ENCODE data around the gene PPP1R1B. TPM values are rescaled to one million over a fixed set of nuclear protein-coding genes. Genes with fewer than 3 reads are reported as not detected.

PPP1R1B gene
- total RNA-seq, 2 experiments from 2014 or later = not detected

DNA sequence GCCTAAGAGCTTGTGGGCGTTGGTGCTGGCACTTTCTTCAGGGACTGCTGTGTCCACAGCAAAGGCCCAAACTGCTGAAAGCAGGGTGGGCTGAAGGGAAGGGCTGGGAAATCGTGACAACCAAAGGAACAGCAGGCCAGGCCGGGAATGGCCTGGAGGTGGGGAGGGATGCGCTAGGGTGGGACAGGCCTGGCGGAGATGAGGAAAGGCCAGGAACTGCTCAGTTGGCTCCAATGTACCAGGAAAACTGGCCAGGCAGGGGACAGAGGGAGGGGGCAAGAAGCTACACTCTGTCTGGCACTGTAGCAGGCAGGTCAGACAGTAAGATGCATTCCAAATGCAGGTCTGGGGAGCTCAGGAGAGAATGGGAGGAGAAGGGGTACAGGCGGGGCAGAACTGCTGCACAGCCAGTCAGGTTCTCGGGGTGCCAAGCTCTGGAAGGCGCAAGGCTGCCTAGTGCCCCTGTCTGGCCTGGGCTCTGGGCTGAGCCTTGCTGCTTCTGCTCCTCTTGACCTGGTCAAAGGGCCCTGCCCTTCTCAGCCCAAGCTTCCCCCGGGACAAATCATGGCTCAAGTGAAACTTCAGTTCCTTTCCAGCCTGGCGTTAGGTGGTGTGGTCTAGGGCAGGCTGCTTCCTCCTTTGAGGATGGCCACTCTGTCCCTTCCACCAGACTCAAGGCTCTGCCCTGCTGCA, 48.8 kb downstream of the PPP1R1B start:
- H3K27me3 Mint-ChIP-seq = peaks cover under 1% of the 10 kb centered on the region
- DNase-seq (no peak), ATAC-seq (no peak)
- peak overlapping the region; percentile 57 for H3K27ac Mint-ChIP-seq
- intact Hi-C loops (cut with micrococcal nuclease) = no loop called here
- H3K9me3 Mint-ChIP-seq = no peaks in the 10 kb centered on the region
- H3K4me1 Mint-ChIP-seq (ENCODE audit: low read depth) = peaks cover 59% of the 10 kb centered on the region
- no peak overlapping the region for H3K4me3 Mint-ChIP-seq
- ChIA-PET CTCF (interaction anchor here (0.7 to 12.7 kb wide), 4 partner anchors 9 to 52 kb away, joined by 3 to 146 read pairs (median 25); partner anchors contain the start of gene TCAP), POLR2A (interaction anchor here (0.7 to 2.5 kb wide), 7 partner anchors 8 to 38 kb away, joined by 3 to 15 read pairs (median 5); partner anchors contain the start of genes PGAP3 and TCAP)
- no peaks in the 10 kb centered on the region for H3K36me3 Mint-ChIP-seq (ENCODE audit: low read depth)
- TF ChIP-seq, protein P1, sequence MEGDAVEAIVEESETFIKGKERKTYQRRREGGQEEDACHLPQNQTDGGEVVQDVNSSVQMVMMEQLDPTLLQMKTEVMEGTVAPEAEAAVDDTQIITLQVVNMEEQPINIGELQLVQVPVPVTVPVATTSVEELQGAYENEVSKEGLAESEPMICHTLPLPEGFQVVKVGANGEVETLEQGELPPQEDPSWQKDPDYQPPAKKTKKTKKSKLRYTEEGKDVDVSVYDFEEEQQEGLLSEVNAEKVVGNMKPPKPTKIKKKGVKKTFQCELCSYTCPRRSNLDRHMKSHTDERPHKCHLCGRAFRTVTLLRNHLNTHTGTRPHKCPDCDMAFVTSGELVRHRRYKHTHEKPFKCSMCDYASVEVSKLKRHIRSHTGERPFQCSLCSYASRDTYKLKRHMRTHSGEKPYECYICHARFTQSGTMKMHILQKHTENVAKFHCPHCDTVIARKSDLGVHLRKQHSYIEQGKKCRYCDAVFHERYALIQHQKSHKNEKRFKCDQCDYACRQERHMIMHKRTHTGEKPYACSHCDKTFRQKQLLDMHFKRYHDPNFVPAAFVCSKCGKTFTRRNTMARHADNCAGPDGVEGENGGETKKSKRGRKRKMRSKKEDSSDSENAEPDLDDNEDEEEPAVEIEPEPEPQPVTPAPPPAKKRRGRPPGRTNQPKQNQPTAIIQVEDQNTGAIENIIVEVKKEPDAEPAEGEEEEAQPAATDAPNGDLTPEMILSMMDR (IDR thresholded peaks at IDR 0.05) = no peak

DNA sequence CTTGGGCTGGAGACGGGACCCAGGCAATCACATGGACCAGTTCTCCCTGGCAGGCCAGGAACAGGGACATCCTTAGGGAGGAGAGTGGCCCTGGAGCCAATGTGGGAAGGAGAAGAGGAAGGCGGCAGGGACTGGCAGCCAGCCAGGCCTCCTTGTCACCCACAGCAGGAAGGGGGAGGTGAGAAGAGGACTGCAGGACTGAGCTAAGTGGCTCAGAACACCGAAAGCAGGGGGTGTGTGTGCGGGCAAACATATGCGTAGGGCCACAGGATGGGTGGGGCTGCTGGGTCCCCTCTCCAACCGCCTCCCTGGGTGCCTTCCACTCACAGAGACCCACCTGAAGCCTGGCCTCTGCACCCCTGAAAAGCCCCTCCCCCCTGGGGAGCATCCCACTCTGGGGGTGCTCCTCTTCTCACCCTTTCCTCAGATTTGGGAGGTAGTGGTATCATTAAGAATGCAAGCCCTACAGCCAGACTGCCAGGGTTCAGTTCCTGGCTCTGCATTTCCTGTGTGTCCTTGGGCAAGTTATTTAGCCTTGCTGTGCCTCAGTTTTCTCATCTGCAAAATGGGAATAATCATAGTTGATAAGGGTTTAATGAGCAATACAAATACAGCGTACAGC, 49.6 kb downstream of the PPP1R1B start:
- H3K4me3 Mint-ChIP-seq = no peak overlapping the region
- POLR2A ChIA-PET = interaction anchor here (1.3 to 2.5 kb wide), 4 partner anchors 11 to 38 kb away, joined by 4 to 15 read pairs (median 5); partner anchors contain the start of genes PGAP3 and TCAP

DNA sequence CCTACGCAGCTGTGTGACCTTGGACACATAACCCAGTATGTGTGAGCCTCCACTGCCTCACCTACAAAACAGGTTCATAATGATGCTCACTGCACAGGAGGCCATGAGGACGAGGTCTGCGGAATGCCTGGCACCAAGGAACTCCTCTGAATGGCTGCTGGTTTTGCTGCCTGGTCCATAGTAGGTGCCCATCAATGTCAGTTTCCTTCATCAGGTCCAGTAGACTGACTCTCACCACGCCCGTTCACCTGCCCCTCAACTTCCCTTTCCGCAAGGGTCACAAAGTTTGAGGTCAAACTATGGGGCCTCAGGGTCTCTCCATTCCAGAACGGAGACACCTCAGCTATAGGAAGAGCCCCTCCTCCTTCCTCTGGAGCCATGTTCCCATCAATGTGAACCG, 50.3 kb downstream of the PPP1R1B start:
- CTCF ChIA-PET = interaction anchor here (2.4 to 7.3 kb wide), 3 partner anchors 8 to 54 kb away, joined by 7 to 43 read pairs (median 29); partner anchors contain the start of genes PGAP3 and PNMT
- DNase-seq (no peak), ATAC-seq (no peak)
- intact Hi-C loops (cut with micrococcal nuclease) = no loop called here
- POLR2A ChIA-PET = interaction anchor here (1.0 to 2.5 kb wide), 4 partner anchors 11 to 40 kb away, joined by 3 to 15 read pairs (median 4); partner anchors contain the start of genes PGAP3, STARD3 and TCAP
- TF ChIP-seq, protein P1 (IDR thresholded peaks at IDR 0.05) = no peak
- no peaks in the 10 kb centered on the region for H3K27me3 Mint-ChIP-seq
- peaks cover 64% of the 10 kb centered on the region for H3K4me1 Mint-ChIP-seq (ENCODE audit: low read depth)
- H3K27ac Mint-ChIP-seq = peak overlapping the region; percentile 59
- no peak overlapping the region for H3K4me3 Mint-ChIP-seq
- no peaks in the 10 kb centered on the region for H3K36me3 Mint-ChIP-seq (ENCODE audit: low read depth)
- no peaks in the 10 kb centered on the region for H3K9me3 Mint-ChIP-seq

More for the DNA sequence above, 49.6 kb downstream of the PPP1R1B start:
- intact Hi-C loops (cut with micrococcal nuclease) = no loop called here
- Mint-ChIP-seq H3K27ac (peak overlapping the region; percentile 59), H3K27me3 (no peaks in the 10 kb centered on the region), H3K36me3 (ENCODE audit: low read depth) (no peaks in the 10 kb centered on the region), H3K9me3 (no peaks in the 10 kb centered on the region), H3K4me1 (ENCODE audit: low read depth) (peaks cover 65% of the 10 kb centered on the region)
- peak; percentile 78 for ATAC-seq
- TF ChIP-seq, protein P1 (IDR thresholded peaks at IDR 0.05) = no peak
- CTCF ChIA-PET = interaction anchor here (1.8 to 12.7 kb wide), 4 partner anchors 7 to 53 kb away, joined by 7 to 146 read pairs (median 36); partner anchors contain the start of genes PNMT and TCAP
- peak; percentile 76 for DNase-seq

DNA sequence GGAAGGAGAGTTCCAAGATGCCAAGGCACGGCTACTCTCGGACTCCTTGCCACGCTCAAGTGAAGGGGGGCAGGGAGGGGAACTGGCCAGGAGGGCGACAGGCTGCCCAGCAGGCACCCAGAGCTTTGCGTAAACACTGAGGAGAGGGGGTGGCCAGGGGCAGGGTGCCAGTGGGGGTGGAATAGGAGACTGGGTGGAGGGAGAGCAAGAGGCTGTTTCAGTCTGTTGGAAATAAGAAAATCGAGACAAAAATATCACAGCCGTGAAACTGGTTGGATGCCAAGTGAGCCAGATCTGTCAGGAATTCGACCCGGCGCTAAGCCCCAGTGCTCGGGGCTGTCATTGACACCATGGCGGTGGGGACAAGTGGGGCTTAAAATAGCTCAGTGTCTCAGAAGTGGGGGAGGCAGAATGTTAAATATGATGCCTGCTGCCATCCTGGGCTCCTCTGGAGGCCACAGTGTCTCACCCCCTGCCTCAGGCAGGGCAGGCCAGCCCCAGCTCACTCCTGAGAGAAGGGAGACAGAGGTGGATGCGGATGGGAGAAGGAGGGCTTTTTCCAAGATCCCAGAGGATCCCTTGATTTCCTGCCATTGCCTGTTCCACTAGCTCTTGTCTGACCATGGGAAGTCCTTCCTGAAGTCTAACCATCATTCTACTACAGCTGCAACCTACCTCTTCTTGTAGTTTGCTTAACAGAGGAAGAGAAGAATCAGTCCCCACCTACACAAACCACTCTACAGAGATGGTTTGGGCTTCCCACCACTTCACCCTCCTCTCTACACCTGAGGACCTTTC, 51.0 kb downstream of the PPP1R1B start:
- intact Hi-C loops (cut with micrococcal nuclease) = no loop called here
- H3K27ac Mint-ChIP-seq = peak overlapping the region; percentile 59

More for the DNA sequence above, 51.0 kb downstream of the PPP1R1B start:
- TF ChIP-seq, protein P1 (IDR thresholded peaks at IDR 0.05) = no peak
- Mint-ChIP-seq H3K4me3 (no peak overlapping the region), H3K27me3 (no peaks in the 10 kb centered on the region), H3K4me1 (ENCODE audit: low read depth) (peaks cover 64% of the 10 kb centered on the region), H3K9me3 (no peaks in the 10 kb centered on the region), H3K36me3 (ENCODE audit: low read depth) (no peaks in the 10 kb centered on the region)
- DNase-seq = no peak
- no peak for ATAC-seq
- ChIA-PET CTCF (interaction anchor here (0.9 to 7.3 kb wide), 7 partner anchors 9 to 59 kb away, joined by 3 to 43 read pairs (median 4); partner anchors contain the start of genes PGAP3 and PNMT), POLR2A (interaction anchor here (0.6 to 3.5 kb wide), 5 partner anchors 8 to 40 kb away, joined by 3 to 16 read pairs (median 5); partner anchors contain the start of genes PGAP3, PNMT, STARD3 and TCAP)

All from activated CD8-positive, alpha-beta T cell treated with anti-CD3 and anti-CD28 coated beads for 36 hours (primary cell).